SIG-M5 (cell line): ENCODE data around the gene PLAC8.
"Not testable (repeated sequence)": the region's sequence is repeated elsewhere in the genome, so short reads cannot be mapped to it uniquely, and the experiment has no call there.

Source experiments
- DNase-seq: peaks from one replicate; lab custom pipeline; 2025; lab: John Stamatoyannopoulos, UW

PLAC8 gene

DNA sequence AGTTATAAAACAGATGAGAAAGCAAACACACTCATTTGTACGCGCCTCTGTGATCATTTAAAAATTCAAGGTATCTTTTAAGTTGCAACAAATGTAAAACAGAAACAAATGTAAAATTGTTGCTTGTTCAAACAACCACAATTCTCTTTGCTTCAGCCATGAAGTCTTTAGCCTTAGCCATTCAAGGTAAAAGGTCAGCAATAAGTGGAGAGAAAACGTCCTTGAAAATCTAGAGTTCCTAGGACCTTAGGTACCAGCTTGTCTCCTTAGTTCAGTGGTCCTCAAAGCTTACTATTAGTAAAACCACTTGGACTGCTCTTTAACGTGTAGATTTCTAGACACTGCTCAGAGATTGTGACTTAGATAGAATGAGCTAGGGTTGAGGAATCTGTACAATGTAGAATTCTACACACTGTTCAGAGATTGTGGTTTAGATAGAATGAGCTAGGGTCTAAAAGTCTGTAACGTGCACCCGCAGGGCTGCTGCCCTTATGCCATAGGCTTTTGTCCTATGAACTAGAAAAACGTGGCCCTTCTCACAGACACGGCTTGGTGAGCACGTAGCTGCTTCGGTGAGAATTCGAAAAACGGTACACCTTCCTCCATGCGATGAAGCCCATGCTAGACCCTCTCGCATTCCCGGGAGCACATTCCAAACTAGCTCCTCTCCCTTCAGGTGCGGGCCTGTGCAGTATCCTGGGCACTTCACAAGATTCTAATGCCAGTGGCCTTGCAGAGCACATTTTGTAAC, 1.7 kb downstream of the PLAC8 start:
- peak; percentile 23 for DNase-seq

DNA sequence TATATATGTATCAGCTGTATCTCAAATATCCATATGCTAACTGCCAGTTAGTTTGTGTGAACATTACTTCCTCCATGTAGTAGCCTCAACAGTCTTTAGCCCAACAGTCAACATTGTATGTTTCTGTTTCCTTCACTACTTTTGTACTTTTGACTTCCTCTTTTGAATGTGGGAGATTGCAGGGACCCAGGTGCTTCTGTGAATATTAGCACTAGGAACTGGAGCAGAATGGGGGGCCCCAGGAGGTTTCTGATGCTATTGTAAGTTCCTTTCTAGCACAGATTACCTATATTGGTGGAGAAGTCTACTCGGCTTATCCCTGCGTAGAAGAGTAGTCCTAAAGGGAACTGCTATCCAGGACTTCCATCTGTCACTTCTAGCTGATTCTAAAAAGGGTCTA, 2.3 kb downstream of the PLAC8 start:
- DNase-seq, result peak; percentile 73

DNA sequence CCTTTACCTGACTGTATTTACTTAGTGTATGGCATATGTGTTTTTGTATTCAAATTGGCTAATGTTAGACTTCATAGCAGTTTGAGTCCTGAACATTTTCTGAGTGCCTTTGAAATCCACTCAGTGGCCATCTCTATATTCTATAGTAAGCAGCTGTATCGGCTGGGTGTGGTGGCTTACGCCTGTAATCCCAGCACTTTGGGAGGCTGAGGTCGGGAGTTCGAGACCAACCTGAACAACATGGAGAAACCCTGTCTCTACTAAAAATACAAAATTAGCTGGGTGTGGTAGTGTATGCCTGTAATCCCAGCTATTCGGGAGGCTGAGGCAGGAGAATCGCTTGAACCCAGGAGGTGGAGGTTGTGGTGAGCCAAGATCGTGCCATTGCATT, 2.8 kb downstream of the PLAC8 start:
- DNase-seq, result not testable (repeated sequence)

DNA sequence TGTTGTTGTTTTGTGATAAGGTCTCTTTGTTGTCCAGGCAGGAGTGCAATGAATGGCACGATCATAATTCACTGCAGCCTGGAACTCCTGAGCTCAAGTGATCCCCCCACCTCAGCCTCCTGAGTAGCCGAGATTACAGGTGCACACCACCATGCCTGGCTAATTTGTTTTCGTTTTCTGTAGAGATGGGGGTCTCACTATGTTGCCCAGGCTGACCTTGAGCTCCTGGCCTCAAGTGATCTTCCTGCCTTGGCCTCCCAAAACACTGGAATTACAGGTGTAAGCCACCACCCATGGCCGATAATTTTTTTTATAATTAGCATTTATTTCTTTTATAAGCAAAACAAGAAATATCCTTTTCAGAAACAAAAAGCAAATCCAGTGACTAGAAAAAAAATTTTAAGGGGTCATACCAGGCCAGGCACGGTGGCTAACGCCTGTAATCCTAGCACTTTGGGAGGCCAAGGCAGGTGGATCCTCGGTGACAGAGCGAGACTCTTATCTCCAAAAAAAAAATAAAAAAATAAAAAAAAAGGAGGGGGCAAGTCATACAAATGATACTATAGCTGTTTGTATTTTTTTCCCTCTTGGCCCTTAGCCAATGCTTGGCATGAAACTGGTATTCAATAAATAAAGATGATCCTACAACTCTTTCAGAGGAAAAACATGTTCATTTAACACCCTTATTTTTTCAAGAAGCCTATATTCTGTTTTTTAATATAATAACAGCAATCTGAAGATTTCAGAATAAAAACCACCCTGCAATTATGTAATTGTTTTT, 3.4 kb downstream of the PLAC8 start:
- DNase-seq, result no peak

DNA sequence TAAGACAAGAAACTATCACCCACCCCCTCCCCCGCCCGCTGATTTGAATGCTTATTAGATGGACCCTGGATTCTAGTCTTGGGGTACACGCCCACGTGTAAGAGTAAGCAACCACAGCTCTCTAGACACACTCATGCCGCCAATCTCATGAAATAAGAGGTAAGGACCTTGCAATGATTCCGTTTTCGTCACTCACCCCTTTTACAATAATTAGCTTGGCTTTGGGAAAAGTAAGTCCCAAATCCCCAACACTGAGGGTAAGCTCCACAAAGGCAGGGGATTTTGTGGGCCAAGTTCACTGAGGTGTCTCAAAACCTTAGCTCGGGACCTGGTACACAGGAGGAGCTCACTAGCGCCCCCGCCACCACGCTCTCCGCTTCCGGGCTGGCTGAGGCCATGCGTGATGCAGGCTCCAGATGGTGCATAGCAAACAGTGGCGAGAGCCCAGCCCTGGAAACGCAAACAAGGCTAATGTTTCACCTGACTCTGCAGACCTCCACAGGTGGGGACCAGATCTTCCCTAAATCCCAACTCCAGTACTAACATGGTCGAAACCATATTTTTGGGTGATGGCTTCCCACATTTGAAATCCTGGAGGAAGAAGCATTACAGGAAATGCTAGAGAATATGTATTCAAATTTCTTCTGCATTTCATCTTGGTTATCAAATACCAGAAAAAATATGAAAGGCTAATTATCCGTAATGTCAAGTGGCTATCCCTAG, 4.1 kb downstream of the PLAC8 start:
- DNase-seq, result peak; percentile 10

DNA sequence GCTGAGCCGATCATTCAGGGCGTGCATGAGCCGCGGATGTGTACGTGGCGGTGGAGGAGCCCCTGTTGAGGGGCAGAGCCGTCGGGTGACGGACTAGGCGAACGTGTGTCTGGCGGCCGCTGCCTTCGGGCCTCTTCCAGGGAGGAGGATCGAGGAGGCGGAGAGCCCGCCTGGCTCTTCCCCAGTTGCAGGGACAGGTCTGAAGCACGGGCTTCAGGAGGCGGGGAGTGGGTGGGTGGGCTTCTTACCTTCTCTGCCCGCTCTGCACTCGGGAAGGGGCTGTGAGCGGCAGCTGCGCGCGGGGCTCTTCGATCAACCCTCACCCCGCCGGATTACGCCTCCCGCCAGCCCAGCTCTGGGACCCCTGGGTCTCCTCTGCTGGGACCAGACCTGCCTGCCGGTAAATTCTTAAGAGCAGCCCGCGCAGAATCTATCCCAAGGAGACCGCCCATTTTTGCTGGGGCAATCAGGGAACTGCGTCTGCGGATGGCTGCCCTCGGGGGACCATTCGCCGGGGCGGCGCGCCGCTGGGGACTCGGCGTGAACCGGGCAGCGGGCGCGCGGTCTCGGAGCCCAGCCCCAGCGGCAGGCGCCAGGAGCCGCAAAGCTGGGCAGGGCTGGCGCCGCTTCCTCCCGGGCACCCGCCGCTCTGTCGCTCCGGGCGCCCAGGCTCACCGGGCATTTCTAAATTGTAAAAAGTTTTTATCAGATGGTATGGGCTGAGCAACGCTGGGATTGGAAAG, 4.9 kb downstream of the PLAC8 start:
- DNase-seq, result no peak

DNA sequence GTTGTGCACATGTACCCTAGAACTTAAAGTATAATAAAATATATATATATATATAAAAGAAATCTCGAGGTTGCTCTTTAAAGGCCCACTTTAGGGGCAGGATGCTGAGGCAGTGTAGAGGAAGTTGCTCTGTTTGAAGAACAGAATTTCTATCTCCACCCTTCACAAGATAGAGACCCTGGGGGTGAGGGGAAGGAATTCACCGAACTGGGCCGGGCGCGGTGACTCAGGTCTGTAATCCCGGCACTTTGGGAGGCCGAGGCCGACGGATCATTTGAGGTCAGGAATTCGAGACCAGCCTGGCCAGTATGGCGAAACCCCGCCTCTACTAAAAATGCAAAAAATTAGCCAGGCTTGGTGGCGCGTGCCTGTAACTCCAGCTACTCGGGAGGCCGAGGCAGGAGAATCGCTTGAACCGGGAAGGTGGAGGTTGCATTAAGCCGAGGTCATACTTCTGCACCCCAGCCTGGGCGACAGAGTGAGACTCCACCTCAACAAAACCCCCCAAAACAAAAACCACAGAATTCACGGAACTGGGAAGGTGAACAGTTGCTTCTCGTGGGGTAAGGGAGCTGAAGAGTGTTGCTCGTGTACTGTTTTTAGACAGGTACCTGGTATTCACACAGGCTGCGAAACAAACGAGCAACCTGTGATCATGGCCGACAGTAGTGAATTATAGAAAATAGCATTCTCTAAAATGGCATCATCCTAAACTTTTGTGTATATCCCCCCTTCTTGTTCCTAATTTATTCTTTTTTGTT, 6.2 kb downstream of the PLAC8 start:
- no peak for DNase-seq

DNA sequence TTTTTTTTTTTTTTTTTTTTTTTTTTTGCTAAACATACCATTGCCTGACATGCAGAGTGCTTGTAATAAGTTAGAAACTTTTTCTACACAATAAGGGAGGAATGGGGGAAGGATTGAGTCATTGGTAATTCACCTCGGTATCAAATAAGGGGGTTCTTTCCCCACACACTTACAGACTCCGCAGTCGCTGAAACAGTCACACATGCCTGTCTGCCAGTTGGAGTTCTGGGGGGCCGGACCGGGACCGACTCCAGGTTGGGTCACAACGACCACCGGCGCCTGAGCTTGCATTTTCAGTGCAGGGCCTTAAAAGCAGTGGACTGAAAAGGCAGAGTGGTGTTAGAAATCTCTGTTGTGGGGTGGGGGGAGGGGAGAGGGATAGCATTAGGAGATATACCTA, 6.9 kb downstream of the PLAC8 start:
- DNase-seq, result no peak

DNA sequence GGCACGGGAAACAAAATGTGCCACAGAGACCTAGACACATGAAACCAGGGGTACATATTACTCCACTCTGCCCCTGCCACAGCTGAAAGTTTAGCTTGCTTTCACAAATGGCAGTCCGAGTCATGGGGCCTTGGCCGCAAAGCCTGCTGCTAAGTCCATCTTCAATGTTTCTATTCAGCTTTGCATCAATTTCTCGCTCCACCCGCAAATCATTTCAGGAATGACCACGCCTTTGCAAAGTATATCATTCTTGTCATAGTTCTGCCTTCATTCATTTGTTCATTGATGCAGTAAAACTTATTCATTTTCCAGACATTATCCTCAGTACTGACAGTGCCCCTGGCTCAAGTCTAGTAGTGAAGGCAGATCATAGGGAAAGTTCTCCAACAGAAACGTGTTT, 9.5 kb downstream of the PLAC8 start:
- no peak for DNase-seq

DNA sequence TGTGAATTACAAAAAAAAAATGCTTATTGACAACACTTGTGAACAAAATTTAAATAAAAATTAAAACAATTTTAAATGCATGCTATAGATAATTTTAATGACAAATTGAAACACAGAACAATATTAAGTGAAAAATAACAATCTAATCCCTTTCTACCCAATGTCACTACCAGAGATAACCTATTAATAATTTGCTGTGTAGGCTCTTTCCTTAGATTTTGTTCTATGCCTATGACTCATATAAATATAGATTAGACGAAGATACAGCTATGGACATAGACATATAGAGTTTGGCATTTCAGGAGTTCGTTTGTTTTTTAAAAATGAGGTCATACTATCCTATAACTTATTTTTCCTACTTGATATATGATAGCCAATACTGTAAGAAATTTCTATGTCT, 18.1 kb downstream of the PLAC8 start:
- DNase-seq, result no peak

DNA sequence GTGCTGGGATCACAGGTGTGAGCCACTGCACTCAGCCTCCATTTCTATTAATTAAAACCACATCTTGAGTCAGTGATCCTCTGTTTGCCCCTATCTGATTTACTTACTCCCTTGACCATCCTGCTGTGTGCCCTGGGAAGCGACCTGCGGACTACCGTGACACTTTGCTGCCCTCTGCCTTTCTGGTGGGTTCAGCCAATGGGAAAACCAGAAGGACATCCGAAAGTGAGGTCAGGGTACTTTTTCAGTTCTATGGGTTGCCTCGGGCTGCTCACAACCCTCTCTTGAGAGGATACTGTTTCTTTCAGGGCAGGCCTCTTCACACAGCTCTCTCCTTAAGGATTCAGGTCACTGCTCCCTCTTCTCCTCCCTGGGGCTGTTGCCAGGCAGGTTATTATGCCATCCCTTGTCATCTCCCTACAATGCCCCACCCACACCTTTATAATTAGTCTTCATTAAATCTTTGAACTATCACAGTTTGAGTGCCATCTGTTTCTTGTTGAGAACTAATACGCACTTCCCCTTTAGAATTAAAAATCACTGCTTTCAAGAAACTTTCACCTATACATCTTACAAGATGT, 21.4 kb downstream of the PLAC8 start:
- DNase-seq, result no peak

DNA sequence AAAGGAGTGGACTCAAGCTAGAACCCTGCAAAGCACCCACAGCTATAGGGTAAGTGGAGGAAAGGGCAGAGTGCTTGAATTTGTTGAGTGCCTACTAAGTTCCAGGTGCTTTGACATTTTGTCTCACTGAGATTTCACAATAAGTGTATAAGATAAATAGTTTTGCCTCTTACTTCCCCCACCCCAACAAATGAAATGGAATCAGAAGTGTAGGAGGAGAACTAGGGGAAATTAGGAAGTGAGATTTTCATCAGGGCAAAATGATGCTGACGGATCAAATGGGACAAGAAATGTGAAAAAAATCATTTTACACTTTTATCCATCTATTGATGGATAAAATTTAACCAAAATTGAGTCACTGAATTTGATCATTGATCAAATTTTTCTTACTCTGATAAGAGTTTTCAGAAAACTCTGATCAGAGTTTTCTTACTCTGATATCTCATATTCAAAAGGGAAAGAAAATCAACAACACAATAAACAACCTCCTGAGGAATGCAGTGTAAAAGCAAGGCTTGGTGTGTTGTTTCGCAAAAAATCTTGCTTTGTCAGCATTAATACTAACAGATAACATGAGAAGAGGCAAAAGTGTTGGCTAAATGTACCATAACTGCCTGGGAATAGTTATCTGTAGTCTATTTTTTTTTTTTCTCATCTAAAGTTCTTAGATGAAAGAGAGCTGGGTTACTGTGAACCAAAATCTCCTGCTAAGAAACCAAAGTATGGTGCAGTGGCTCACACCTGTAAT, 24.9 kb downstream of the PLAC8 start:
- DNase-seq, result no peak

DNA sequence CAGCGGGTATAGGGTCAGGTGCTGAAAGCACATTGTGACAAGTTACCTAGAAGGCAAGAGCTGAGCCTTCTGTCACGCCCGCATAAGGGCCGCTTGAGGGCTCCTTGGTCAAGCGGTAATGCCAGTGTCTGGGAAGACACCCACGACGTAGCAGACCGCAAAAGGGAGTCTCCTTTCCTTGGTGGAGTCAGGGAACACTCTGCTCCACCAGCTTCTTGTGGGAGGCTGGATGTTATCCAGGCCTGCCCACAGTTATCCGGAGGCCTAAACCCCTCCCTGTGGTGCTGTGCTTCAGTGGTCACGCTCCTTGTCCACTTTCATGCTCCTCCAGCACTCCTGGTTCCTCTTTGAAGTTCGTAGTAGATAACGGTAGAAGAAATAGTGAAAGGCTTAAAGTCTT, 29.6 kb downstream of the PLAC8 start:
- DNase-seq, result not testable (repeated sequence)

DNA sequence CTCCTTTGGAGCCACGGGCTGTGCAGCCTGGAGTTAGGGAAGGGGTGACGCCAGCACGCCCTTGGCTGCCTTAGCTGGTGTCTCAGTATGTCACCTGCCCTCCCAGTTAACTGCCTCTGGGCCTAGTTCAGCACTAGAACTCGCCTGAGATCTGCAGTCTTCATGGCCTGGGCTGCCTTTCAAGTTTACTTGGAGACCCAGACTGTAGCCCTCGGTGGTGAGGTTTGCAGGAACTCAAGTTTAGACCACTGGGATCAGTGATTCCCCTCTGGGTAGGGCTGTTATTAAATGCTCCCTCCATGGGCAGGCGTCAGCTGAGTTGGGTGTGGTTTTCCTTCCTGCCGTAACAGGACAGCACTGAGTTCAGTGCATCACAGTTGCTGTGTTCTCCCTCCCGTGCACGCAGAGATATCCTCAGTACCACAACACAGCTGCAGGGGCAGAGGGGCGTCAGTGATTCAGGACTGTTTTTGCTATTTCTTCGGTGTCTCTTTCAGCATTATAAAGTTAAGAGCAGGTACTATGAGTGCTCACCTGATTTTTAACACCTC, 30.5 kb downstream of the PLAC8 start:
- DNase-seq, result no peak

DNA sequence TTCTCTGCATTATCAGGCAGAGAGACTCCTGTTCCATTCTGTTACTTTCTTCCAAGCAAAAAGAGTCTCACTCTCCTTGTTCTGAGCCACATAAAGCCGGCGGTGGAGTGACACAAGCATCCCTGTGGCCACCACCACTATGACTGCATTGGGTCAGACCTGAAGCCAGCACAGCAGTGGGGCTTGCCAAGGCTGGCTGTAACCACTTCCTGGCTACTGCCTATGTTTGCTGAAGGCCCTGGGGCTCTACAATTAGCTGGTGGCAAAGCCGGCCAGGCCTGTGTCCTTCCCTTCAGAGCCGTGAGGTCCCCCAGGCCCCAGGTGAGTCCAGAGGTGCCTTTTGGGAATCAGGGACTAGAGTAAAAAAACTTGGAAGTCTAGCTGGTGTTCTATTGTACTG, 31.8 kb downstream of the PLAC8 start:
- no peak for DNase-seq

DNA sequence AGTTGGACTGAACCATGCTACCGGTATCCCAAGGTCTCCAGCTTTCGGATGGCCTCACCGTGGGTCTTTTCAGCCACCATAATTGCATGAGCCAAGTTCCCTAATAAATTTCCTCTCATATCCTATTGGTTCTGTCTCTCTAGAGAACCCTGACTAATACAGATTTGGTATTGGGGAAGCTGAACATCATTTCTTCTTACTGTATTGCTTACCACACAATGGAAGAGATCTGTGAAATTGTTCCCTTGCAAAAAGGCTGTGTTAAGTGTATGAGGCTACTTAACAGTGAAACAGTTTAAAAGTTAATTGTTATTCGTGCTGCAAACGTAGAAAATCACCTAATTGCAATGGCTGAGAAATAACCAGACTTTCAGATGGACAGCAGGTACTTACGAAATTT, 34.0 kb downstream of the PLAC8 start:
- DNase-seq, result no peak

DNA sequence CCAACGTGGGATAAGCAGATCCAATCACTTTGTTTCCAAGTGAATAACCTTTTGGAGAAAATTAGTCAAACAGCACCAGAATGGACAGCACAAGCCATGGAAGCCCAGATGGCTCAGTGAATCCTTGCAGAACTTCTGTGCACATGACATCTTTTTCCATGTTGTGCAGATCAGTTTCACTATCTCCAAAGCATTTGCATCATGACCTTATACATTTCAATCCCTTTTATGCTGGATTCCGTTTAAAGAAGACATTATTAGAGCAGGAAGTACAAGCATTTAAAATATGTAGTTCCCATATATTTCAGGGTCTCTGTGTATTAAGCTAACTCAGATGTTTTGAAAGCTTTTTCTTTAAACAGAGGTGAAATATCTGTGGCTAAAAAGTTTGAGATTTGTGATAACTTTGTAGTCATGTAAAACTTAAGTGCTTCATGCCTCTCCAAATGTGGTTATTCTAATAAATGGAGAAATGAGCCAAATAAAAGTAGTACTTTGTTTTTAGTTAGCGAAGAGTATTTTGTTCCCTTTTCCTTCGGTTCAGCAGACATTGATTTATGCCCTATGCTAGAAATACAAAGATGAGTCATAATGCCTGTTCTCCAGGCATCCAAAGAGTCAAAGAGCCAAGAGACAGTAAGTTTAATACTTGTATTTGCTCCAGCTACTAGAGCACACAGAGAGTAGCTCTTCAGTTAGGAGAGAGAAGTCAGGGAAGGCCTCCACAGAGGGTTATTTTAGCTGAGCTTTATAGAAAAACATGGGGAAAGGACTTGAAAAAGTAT, 39.0 kb downstream of the PLAC8 start:
- DNase-seq, result no peak

DNA sequence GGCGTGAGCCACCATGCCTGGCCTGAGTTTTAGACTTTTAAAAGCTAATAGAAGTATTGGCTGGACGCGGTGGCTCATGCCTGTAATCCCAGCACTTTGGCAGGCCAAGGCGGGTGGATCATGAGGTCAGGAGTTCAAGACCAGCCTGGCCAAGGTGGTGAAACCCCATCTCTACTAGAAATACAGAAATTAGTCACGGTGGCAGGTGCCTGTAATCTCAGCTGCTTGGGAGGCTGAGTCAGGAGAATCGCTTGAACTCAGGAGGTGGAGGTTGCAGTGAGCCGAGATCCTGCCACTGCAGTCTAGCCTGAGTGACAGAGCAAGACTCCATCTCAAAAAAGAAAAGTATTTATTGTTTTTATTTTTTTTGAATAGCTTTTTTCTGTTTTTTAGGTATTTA, 39.7 kb downstream of the PLAC8 start:
- not testable (repeated sequence) for DNase-seq

DNA sequence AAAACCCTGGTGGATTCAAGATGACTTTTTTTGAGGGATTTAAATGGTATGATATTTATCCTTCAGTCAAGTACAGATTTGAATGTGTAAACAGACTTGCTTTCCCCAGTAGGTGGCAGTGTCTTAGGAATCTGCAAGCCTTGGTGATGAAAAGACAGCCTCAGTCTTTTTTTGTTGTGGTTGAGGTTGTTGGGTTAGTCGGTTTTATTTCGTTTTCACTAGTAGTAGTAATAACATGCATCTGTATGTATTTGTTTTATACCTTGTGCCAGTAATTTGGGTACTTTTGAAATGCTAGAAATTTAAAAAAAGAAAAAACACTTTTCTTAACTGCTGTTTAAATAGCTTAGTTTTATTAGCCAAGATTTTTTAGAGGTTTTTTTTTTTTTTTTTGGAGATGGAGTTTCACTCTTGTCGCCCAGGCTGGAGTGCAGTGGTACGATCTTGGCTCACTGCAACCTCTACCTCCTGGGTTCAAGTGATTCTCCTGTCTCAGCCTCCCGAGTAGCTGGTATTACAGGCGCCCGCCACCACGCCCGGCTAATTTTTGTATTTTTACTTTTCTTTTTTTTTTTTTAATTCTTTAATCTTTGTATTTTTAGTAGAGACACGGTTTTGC, 40.3 kb downstream of the PLAC8 start:
- DNase-seq, result peak; percentile 51
